HG03045 (cell line): Measurements from ENCODE around the gene LRRC55.

Source experiments
- ATAC-seq: cut with Tn5 transposase; IDR thresholded peaks from one replicate; pipeline ENCODE4 v1.9.1; 2021; ENCODE audit warnings: mild to moderate bottlenecking, moderate library complexity; ENCODE audit not compliant: unreplicated experiment

Gene LRRC55

DNA sequence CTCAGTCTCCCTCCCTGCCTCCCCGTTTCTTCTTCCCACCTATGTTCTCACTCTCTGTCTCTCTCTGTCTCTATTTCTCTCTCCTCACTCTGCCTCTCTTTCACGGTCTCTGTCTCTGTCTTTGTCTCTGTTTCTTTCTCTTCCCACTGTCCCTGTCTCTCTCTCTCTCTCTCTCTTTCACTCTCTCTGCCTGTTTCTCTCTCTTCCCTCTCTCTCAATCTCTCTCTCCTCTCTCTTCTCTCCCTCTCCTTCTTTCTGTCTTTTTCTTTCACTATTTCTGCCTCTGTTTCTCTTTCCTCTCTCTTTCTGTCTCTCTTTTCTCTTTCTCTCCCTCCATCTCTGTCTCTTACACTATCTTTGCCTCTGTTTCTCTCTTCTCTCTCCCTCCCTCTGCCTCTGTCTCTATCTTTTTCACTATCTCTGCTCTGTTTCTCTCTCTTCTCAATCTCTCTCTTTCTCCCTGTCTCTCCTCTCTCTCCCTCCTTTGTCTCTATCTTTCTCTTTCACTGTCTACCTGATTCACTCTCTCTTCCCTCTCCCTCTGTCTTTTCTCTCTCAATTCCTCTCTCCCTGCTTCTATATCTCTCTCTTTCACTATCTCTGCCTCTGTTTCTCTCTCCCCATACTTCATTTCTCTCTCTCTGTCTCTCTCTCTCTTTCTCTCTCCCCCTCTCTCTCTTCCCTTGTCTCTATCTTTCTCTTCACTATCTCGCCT, 49.9 kb downstream of the LRRC55 start:
- ATAC-seq, result no peak

DNA sequence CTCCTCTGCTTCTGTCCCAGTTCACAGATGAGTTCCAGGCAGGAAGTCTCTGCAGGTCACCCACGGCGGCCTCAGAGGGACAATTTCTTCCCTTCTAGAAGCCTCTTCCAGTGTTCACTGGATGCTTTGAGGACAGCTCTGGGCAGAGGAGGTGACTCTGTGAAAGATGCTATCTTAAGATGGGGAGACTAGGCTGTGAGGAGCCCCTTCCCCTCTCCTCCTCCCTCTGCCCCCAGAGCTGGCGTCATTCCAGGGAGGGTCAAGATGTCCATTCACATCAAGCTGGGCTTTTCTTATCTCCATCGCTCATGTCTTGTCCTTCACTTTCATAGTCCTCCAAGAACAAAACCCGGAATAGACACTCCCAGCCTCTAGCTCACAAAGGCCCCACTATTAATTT, 51.9 kb downstream of the LRRC55 start:
- no peak for ATAC-seq

DNA sequence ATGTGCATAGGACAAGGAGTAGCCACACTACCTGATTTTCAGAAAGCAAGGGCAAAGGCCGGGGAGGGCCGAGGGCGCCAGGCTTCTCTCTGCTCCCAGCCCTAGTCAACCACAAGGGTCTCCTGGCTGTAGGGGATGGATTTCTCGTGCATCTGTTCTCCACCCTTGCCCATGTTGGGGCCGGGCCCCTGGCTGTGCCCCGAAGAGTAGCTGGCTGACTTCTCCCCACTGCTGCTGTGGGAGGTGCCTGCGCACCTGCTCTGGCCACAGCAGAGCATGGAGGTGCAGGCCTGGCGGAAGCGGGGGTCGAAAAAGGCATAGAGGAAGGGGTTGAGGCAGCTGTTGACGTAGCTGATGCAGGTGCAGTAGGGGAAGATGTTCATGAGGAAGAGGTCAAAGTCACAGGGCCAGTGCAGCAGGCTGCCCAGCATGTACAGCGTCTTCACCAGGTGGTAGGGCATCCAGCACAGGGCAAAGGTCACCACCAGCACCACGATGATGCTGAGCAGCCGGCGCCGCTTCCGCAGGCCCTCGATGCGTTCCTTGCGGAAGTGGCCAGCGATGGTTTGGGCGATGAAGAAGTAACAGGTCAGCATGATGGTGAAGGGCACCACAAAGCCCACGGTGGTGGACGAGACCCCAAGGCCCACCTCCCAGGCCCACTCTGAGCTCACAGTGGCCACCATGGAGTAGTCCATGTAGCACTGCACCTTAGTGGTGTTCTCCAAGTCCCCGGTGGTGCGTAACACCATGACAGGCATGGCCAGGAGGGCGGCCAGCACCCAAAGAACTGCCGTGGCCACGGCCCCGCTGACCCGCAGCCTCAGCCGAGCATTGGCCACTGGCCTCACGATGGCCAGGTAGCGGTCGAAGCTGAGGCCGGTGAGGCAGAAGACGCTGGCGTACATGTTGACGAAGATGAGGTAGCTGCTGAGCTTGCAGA, 54.3 kb downstream of the LRRC55 start:
- ATAC-seq, result no peak

DNA sequence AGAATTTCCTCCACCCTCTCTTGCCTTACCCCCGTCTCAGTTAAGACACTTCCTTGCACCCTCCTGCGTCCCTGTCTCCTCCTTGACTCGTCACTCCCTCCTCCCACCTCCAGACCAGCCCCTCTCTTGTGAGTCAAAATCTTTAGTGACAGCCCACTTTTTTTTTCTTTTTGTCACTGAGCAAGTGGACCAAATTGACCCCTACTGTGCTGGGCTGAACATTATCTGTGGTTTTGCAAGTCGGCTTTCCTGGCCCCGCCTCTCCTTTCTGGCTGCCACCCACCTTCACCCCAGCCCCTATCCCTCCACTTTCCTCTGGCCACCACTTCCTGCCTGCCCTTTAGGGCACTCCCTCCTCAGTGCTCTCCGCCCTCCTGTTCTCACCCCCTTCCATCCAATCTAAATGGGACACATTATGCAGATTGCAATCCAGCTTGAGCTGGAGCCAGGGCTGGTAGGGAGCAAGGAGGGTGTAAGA, 55.5 kb downstream of the LRRC55 start, which contains the start of gene APLNR:
TSS of gene APLNR (minus strand) at position 47 of the 478 bp plus-strand sequence. CDS start 246 bp downstream, outside the sequence.
- no peak for ATAC-seq

DNA sequence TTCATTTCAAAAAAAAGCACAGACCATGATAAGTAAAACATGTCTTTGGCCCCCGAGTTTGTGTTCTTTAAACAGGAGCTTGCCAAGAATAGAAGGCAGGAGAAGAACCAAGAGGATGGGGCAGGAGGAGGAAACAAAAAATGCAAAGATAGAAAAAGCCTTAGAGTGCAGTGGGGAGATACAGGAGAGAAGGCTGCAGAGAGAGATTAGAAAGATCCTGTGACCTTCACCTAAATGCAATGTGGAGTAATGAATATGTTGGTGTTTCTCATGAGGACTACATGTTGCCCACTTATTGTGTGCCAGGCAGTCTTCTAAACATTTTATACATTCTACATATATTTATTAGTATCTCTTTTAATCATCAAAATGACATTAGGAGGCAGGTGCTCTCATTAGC, 57.6 kb downstream of the LRRC55 start:
- no peak for ATAC-seq

DNA sequence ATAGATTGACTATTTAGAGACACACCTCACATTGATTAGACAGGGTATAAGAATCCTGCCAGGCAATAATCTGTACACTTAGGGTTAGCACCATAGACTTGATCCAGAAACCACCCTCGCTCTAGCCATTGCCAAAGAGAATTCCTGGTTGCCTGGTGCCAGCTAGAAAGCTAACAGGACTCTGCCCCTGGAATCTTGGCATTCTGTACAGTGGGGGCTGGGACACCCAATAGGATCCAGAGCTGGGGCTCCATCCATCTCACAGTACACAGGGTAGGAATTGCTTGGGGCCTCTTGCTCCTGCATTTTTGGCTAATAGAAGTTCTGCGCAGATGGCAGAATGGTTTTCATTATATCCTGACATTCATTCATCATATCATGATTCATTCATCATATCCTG, 58.3 kb downstream of the LRRC55 start:
- no peak for ATAC-seq

DNA sequence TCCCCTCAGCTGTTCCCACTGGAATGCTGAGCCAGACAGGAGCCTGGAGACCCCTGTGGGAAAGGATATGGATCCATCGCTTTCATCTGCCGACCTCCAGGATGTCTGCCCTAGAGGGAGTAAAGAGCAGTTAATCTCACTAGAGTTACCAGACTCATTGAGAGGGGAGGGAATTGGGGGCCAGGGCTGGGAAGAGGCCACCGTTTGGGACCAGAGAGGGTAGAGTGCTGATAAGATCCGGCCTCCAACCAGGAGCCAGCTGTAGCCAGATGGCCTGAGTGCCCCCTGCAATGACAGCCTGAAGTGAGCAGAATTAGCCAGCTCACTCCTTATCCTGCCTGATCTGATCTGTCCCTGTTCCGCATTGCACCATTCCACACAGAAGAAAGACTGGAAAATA, 59.0 kb downstream of the LRRC55 start:
- no peak for ATAC-seq
